Small intestine (tissue), 7 donors: ENCODE measurements around the gene TFF1. TPM values are rescaled to one million over a fixed set of nuclear protein-coding genes. Genes with fewer than 3 reads are reported as not detected.
"Not testable (repeated sequence)": the region's sequence is repeated elsewhere in the genome, so short reads cannot be mapped to it uniquely, and the experiment has no call there.

ENCODE experiments used
- DNase-seq, 2 donors: peaks; one replicate each; pipeline versions ENCODE4 v3.0.0 to v3.0.0-alpha.2; 2013
- FAIRE-seq: peaks from 2 replicates; lab custom pipeline; 2012; peaks lifted over from hg19 to GRCh38; lab: Jason Lieb, UNC
- H3K27ac ChIP-seq, 3 donors: one replicate each; pipeline ENCODE4 v1.5.1; 2013; ENCODE audit warnings: low read length in 2 of 3, mild to moderate bottlenecking in 2 of 3, control low read depth in 1 of 3, inconsistent platforms in 1 of 3, low read depth in 1 of 3, moderate library complexity in 1 of 3
- H3K27me3 ChIP-seq, 3 donors: one replicate each; pipeline ENCODE4 v1.6.1; 2013; ENCODE audit warnings: low read length in 3 of 3, inconsistent platforms in 1 of 3; ENCODE audit not compliant: control insufficient read depth in 3 of 3, insufficient read depth in 3 of 3
- H3K36me3 ChIP-seq, 3 donors: one replicate each; pipeline ENCODE4 v1.6.1; 2013; ENCODE audit warnings: low read length in 3 of 3, inconsistent platforms in 1 of 3, low read depth in 1 of 3, mild to moderate bottlenecking in 1 of 3, moderate library complexity in 1 of 3; ENCODE audit not compliant: control insufficient read depth in 3 of 3, insufficient read depth in 2 of 3
- H3K4me1 ChIP-seq, 3 donors: one replicate each; pipeline ENCODE4 v1.6.1; 2013; ENCODE audit warnings: low read length in 2 of 3, inconsistent platforms in 1 of 3, low read depth in 1 of 3, mild to moderate bottlenecking in 1 of 3, moderate library complexity in 1 of 3; ENCODE audit not compliant: control insufficient read depth in 3 of 3, insufficient read depth in 2 of 3
- H3K4me3 ChIP-seq, 3 donors: one replicate each; pipeline ENCODE4 v1.5.1; 2013; ENCODE audit warnings: low read length in 3 of 3, control low read depth in 1 of 3, inconsistent platforms in 1 of 3, low read depth in 1 of 3, mild to moderate bottlenecking in 1 of 3, moderate library complexity in 1 of 3
- H3K9me3 ChIP-seq, 2 donors: one replicate each; pipeline ENCODE4 v1.6.1; 2013; ENCODE audit warnings: low read depth in 1 of 2, low read length in 1 of 2; ENCODE audit not compliant: control insufficient read depth in 2 of 2, insufficient read depth in 1 of 2
- WGBS, 3 donors: extraction: QIAGEN DNeasy Blood & Tissue Kit; methylation state at CpG; one replicate each; pipeline ENCODE4 v1.1.7; 2013; 5-methylcytosine and 5-hydroxymethylcytosine counted together
- polyA plus RNA-seq, 4 donors: library from polyadenylated mRNA; stranded (reverse) in 3 of 4; unstranded in 1 of 4; fragments of 200-250 nt in 3 of 4; fragments of 120-200 nt in 1 of 4; gene quantifications; one replicate each; pipeline versions ENCODE4 v1.2.1 to v1.2.3, GENCODE V29; 2013
- donor health status: healthy with polysubstance abuse.
- donor health status: control.
- donor health status: control.
- donor health status: Bipolar disorder and iron deficiency.
- donor health status: healthy.

Gene TFF1
- polyA plus RNA-seq, 4 donors, result 14.5 to 187 (median 137) TPM

- no peaks in the 10 kb centered on the region for H3K27me3 ChIP-seq
- peaks cover 0 to 1% (median 0%) of the 10 kb centered on the region in 3 donors for H3K4me1 ChIP-seq
- no peaks in the 10 kb centered on the region for H3K36me3 ChIP-seq
- no peaks in the 10 kb centered on the region for H3K9me3 ChIP-seq
- 72 to 74% (median 74%) methylated on average over 21 of the region's 21 CpGs for WGBS, 3 donors
- no peak overlapping the region for H3K27ac ChIP-seq
- no peak for FAIRE-seq
- H3K4me3 ChIP-seq, result no peak overlapping the region
- DNase-seq, result no peak
Observed at GRCh38 chr21:42411891-42412635, 45.7 kb upstream of the TFF1 start.

GRCh38 chr21:42411197-42411869, 45.0 kb upstream of the TFF1 start:
- Histone ChIP-seq H3K4me1 (peaks cover 0 to 3% (median 0%) of the 10 kb centered on the region in 3 donors), H3K4me3 (no peak overlapping the region), H3K27ac (no peak overlapping the region), H3K27me3 (no peaks in the 10 kb centered on the region), H3K36me3 (no peaks in the 10 kb centered on the region), H3K9me3 (no peaks in the 10 kb centered on the region)
- FAIRE-seq, result no peak
- 50 to 60% (median 57%) methylated on average over 7 of the region's 7 CpGs for WGBS, 3 donors
- DNase-seq, result no peak

GRCh38 chr21:42409366-42409765, 43.0 kb upstream of the TFF1 start:
- WGBS, 3 donors, result 76 to 77% (median 76%) methylated on average over 7 of the region's 7 CpGs
- H3K27ac ChIP-seq, result no peak overlapping the region
- H3K9me3 ChIP-seq, result no peaks in the 10 kb centered on the region
- FAIRE-seq, result no peak
- no peak overlapping the region for H3K4me3 ChIP-seq
- no peaks in the 10 kb centered on the region for H3K27me3 ChIP-seq
- peaks cover 0 to 3% (median 0%) of the 10 kb centered on the region in 3 donors for H3K4me1 ChIP-seq
- DNase-seq, result no peak
- no peaks in the 10 kb centered on the region for H3K36me3 ChIP-seq

GRCh38 chr21:42408718-42409117, 42.4 kb upstream of the TFF1 start:
- not testable (repeated sequence) for H3K4me3 ChIP-seq, H3K36me3 ChIP-seq, H3K27me3 ChIP-seq, DNase-seq, H3K27ac ChIP-seq, H3K9me3 ChIP-seq, FAIRE-seq, H3K4me1 ChIP-seq
- 85 to 90% (median 90%) methylated on average over 5 of the region's 5 CpGs for WGBS, 3 donors

- FAIRE-seq (no peak), DNase-seq (no peak)
- Histone ChIP-seq H3K9me3 (no peaks in the 10 kb centered on the region), H3K36me3 (no peaks in the 10 kb centered on the region), H3K4me1 (peaks cover 0 to 4% (median 3%) of the 10 kb centered on the region in 3 donors), H3K27ac (peak overlapping the region in 1 of 3 donors; percentile 48), H3K4me3 (no peak overlapping the region), H3K27me3 (no peaks in the 10 kb centered on the region)
- 81 to 91% (median 88%) methylated on average over 5 of the region's 5 CpGs for WGBS, 3 donors
Observed at GRCh38 chr21:42407476-42407875, 41.1 kb upstream of the TFF1 start.

- 63 to 79% (median 74%) methylated on average over 7 of the region's 7 CpGs for WGBS, 3 donors
- H3K27ac ChIP-seq, result peak overlapping the region in 2 of 3 donors; percentile 17 to 48
- no peak overlapping the region for H3K4me3 ChIP-seq
- peaks cover 0 to 7% (median 3%) of the 10 kb centered on the region in 3 donors for H3K4me1 ChIP-seq
- no peaks in the 10 kb centered on the region for H3K9me3 ChIP-seq
- DNase-seq (no peak), FAIRE-seq (no peak)
- H3K27me3 ChIP-seq, result no peaks in the 10 kb centered on the region
- H3K36me3 ChIP-seq, result no peaks in the 10 kb centered on the region
Observed at GRCh38 chr21:42406866-42407265, 40.5 kb upstream of the TFF1 start.

GRCh38 chr21:42406201-42406621, 39.9 kb upstream of the TFF1 start:
- DNase-seq (peak in 1 of 2 donors; percentile 42), FAIRE-seq (no peak)
- Histone ChIP-seq H3K9me3 (no peaks in the 10 kb centered on the region), H3K27ac (peak overlapping the region in 2 of 3 donors; percentile 41 to 63), H3K4me1 (peaks cover 0 to 7% (median 3%) of the 10 kb centered on the region in 3 donors), H3K36me3 (no peaks in the 10 kb centered on the region), H3K27me3 (no peaks in the 10 kb centered on the region), H3K4me3 (peak overlapping the region in 1 of 3 donors; percentile 38)
- 61 to 76% (median 75%) methylated on average over 10 of the region's 10 CpGs for WGBS, 3 donors

GRCh38 chr21:42405064-42406013, 39.0 kb upstream of the TFF1 start:
- H3K9me3 ChIP-seq, result no peaks in the 10 kb centered on the region
- peaks cover 0 to 7% (median 3%) of the 10 kb centered on the region in 3 donors for H3K4me1 ChIP-seq
- H3K4me3 ChIP-seq, result peak overlapping the region in 1 of 3 donors; percentile 38
- WGBS, 3 donors, result 75 to 86% (median 80%) methylated on average over 23 of the region's 23 CpGs
- no peak for FAIRE-seq
- DNase-seq, result no peak
- no peaks in the 10 kb centered on the region for H3K36me3 ChIP-seq
- no peaks in the 10 kb centered on the region for H3K27me3 ChIP-seq
- peak overlapping the region in 2 of 3 donors; percentile 50 to 63 for H3K27ac ChIP-seq
